ENCODE measurements around the gene ADAT1. TPM values are rescaled to one million over a fixed set of nuclear protein-coding genes. Genes with fewer than 3 reads are reported as not detected.

ADAT1 gene
- total and polyA plus RNA-seq, 10 of the 15 experiments (the other 5 are each of a cell fraction or from before 2014, with no cell fraction given): 26.2 to 77.4 (median 55.8) TPM

DNA sequence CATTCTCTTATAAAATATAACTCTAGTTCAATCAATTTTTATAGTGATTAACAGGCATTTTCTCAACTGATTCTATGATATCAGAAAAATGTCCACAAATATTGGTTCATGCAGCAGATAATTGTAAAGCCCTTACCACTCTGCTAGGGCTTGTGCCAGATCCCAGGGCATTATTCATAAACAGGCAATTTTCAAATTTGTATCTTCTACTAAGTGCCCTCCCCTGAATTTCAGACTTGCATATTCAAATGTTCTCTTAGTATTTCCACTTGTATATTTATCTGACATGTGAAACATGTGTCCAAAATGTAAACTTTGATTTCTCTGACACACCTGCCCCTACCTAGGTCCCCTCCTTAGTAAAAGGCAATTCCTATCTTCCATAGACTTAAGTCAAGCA, 44.4 kb upstream of the ADAT1 start:
- intact Hi-C loops (cut with micrococcal nuclease; ENCODE audit: unreplicated experiment) (no loop called here), in situ Hi-C loops (cut with MboI) (no loop called here)
- Histone ChIP-seq H3K4me1 (ENCODE audit: control insufficient read depth, insufficient read depth, low read length) (no peaks in the 10 kb centered on the region), H3K4me3 (no peak overlapping the region), H3K27ac (ENCODE audit: control insufficient read depth, insufficient read depth) (no peak overlapping the region), H3K4me2 (ENCODE audit: control insufficient read depth, insufficient read depth) (no peak overlapping the region), H2AFZ (ENCODE audit: control insufficient read depth, low read depth, low read length) (no peak overlapping the region), H4K20me1 (ENCODE audit: control insufficient read depth, insufficient read depth) (no peaks in the 10 kb centered on the region), H3K79me2 (ENCODE audit: control insufficient read depth, insufficient read depth, low read length) (no peaks in the 10 kb centered on the region), H3K9me3 (replicated peaks; ENCODE audit: control insufficient read depth, insufficient read depth, low read length) (no peaks in the 10 kb centered on the region; the same call in 2 of the 3 replicates), H3K36me3 (ENCODE audit: control insufficient read depth in 2 of 2, insufficient read depth in 2 of 2, low read length in 1 of 2) (no peaks in the 10 kb centered on the region), H3K9ac (ENCODE audit: control insufficient read depth, insufficient read depth, low read length) (no peak overlapping the region), H3K27me3 (replicated peaks in 1 of 2; ENCODE audit: control insufficient read depth in 2 of 2, insufficient read depth in 2 of 2, low read length in 1 of 2) (no peaks in the 10 kb centered on the region)
- ChIA-PET RAD21 (ENCODE audit: unreplicated experiment) (no interaction called here), POLR2A (no interaction called here), SMC1A (ENCODE audit: uncharacterized antibody, unreplicated experiment) (interaction anchor here (2.2 kb wide), 1 partner anchor 11 kb away, joined by 4 read pairs; no protein-coding TSS in a partner anchor), CTCF (no interaction called here)
- TF ChIP-seq, protein P1, sequence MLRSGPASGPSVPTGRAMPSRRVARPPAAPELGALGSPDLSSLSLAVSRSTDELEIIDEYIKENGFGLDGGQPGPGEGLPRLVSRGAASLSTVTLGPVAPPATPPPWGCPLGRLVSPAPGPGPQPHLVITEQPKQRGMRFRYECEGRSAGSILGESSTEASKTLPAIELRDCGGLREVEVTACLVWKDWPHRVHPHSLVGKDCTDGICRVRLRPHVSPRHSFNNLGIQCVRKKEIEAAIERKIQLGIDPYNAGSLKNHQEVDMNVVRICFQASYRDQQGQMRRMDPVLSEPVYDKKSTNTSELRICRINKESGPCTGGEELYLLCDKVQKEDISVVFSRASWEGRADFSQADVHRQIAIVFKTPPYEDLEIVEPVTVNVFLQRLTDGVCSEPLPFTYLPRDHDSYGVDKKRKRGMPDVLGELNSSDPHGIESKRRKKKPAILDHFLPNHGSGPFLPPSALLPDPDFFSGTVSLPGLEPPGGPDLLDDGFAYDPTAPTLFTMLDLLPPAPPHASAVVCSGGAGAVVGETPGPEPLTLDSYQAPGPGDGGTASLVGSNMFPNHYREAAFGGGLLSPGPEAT (IDR thresholded peaks at IDR 0.05; ENCODE audit: low read depth): no peak
- TF ChIP-seq CBFB (IDR thresholded peaks at IDR 0.05; ENCODE audit: low read depth) (no peak), ZNF207 (IDR thresholded peaks at IDR 0.05; ENCODE audit: borderline replicate concordance) (no peak), TBL1XR1 (IDR thresholded peaks at IDR 0.05; ENCODE audit: low read depth, low read length) (no peak), CHD2 (IDR thresholded peaks at IDR 0.05; ENCODE audit: borderline replicate concordance, low read depth, low read length) (no peak)
- no peak for DNase-seq (ENCODE audit: low read depth, low spot score)
- ATAC-seq: no peak
- BruUV-seq (replicated peaks): no TSS peak
- no peak for FAIRE-seq

DNA sequence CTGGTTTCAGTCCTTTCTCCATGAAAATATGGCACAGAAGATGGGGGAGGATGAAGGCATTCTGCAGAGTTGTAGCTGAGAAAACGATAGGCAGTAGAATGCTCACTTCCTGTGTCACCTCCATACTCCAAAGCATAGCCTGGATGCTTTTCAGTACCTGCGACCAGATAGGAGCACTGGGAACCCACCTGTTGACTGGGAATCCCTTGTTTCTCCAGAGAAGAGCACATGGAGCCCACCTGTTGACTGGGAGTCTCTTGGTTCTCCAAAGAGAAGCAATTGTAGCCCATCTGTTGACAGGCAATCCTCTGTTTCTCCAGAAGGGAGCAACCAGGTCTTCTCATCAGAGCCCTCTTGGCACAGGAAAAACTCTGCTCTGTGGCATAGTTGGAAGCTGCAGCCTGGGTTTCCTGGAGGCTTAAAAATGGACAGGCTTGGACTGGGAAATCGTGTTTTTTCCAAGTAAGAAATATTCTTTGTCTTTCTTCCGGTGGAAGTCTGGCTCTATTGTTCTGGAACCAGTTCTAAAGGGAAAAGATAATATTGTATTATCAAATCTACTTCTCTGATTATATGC, 37.7 kb upstream of the ADAT1 start:
- peaks cover 8 to 21% of the 10 kb centered on the region in 2 experiments; a peak in 3 of 4 replicates for H3K36me3 ChIP-seq (ENCODE audit: control insufficient read depth in 2 of 2, insufficient read depth in 2 of 2, low read length in 1 of 2)
- intact Hi-C loops (cut with micrococcal nuclease; ENCODE audit: unreplicated experiment) (no loop called here), in situ Hi-C loops (cut with MboI) (no loop called here)
- no peak for ATAC-seq
- RAD21 ChIA-PET (ENCODE audit: unreplicated experiment): no interaction called here
- DNase-seq (ENCODE audit: low read depth, low spot score): no peak
- H3K9ac ChIP-seq (ENCODE audit: control insufficient read depth, insufficient read depth, low read length): no peak overlapping the region
- no peak for FAIRE-seq
- H3K27me3 ChIP-seq (replicated peaks in 1 of 2; ENCODE audit: control insufficient read depth in 2 of 2, insufficient read depth in 2 of 2, low read length in 1 of 2): no peaks in the 10 kb centered on the region
- SMC1A ChIA-PET (ENCODE audit: uncharacterized antibody, unreplicated experiment): no interaction called here
- no peaks in the 10 kb centered on the region; the same call in 2 of the 3 replicates for H3K9me3 ChIP-seq (replicated peaks; ENCODE audit: control insufficient read depth, insufficient read depth, low read length)
- 71% methylated on average over 4 of the region's 4 CpGs for WGBS (ENCODE audit: insufficient coverage, insufficient replicate concordance, low lambda C conversion rate, missing lambda C conversion rate)
- POLR2A ChIA-PET: no interaction called here
- TF ChIP-seq SIX5 (IDR thresholded peaks at IDR 0.05; ENCODE audit: low read depth, low read length, severe bottlenecking) (no peak), SREBF1 (IDR thresholded peaks at IDR 0.05; ENCODE audit: low read length) (no peak), RUNX3 (IDR thresholded peaks at IDR 0.05; ENCODE audit: low read length) (no peak), PML (IDR thresholded peaks at IDR 0.05; ENCODE audit: low read length) (no peak), ATF7 (IDR thresholded peaks at IDR 0.05; ENCODE audit: low read depth) (no peak)
- TF ChIP-seq, protein P2, sequence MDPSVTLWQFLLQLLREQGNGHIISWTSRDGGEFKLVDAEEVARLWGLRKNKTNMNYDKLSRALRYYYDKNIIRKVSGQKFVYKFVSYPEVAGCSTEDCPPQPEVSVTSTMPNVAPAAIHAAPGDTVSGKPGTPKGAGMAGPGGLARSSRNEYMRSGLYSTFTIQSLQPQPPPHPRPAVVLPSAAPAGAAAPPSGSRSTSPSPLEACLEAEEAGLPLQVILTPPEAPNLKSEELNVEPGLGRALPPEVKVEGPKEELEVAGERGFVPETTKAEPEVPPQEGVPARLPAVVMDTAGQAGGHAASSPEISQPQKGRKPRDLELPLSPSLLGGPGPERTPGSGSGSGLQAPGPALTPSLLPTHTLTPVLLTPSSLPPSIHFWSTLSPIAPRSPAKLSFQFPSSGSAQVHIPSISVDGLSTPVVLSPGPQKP (IDR thresholded peaks at IDR 0.05; ENCODE audit: low read depth, low read length): no peak
- H3K79me2 ChIP-seq (ENCODE audit: control insufficient read depth, insufficient read depth, low read length): no peaks in the 10 kb centered on the region
- BruUV-seq (replicated peaks): no TSS peak
- no peaks in the 10 kb centered on the region for H4K20me1 ChIP-seq (ENCODE audit: control insufficient read depth, insufficient read depth)
- no peak overlapping the region for H2AFZ ChIP-seq (ENCODE audit: control insufficient read depth, low read depth, low read length)
- H3K4me2 ChIP-seq (ENCODE audit: control insufficient read depth, insufficient read depth): no peak overlapping the region
- CTCF ChIA-PET: interaction anchor here (1.2 kb wide), 2 partner anchors 11 to 12 kb away, joined by 3 read pairs; no protein-coding TSS in a partner anchor
- H3K4me1 ChIP-seq (ENCODE audit: control insufficient read depth, insufficient read depth, low read length): no peaks in the 10 kb centered on the region
- H3K27ac ChIP-seq (ENCODE audit: control insufficient read depth, insufficient read depth): no peak overlapping the region
- no peak overlapping the region for H3K4me3 ChIP-seq

Measured in GM12878 (cell line).